Activated CD8-positive, alpha-beta T cell treated with anti-CD3 and anti-CD28 coated beads, Interleukin-2, amount 10 ng/mL, durations not matched to agents 7 days and 5 days (primary cell): ENCODE measurements around the gene SLC35B1. TPM values are rescaled to one million over a fixed set of nuclear protein-coding genes. Genes with fewer than 3 reads are reported as not detected.

Experiments used
- ATAC-seq: fragments of 150-1000 bp; cut with Tn5 transposase; one replicate; pipeline ENCODE4 v1.10.0; 2021; ENCODE audit warnings: moderate library complexity
- CTCF ChIA-PET: fragments of 350-600 bp; sonication (Branson Sonifier 250); formaldehyde crosslinking; loops from one replicate; lab custom pipeline; 2021; ENCODE audit warnings: antibody characterized with exemption; lab: Charles Lee
- POLR2A ChIA-PET: fragments of 350-600 bp; sonication (Branson Sonifier 250); formaldehyde crosslinking; loops from one replicate; lab custom pipeline; 2021; ENCODE audit warnings: antibody characterized with exemption; lab: Charles Lee
- DNase-seq: peaks from one replicate; pipeline ENCODE4 v3.0.0-alpha.2; 2020
- H3K27ac Mint-ChIP-seq: one replicate; pipeline ENCODE4 v1.8.0; 2021; ENCODE audit warnings: mild to moderate bottlenecking, mixed read lengths
- H3K27me3 Mint-ChIP-seq: one replicate; pipeline ENCODE4 v1.8.0; 2021; ENCODE audit warnings: low read depth, mixed read lengths
- H3K36me3 Mint-ChIP-seq: one replicate; pipeline ENCODE4 v1.8.0; 2021; ENCODE audit warnings: low read depth, mixed read lengths
- H3K4me1 Mint-ChIP-seq: one replicate; pipeline ENCODE4 v1.8.0; 2021; ENCODE audit warnings: low read depth, mixed read lengths
- H3K4me3 Mint-ChIP-seq: one replicate; pipeline ENCODE4 v1.8.0; 2021; ENCODE audit warnings: mild to moderate bottlenecking, mixed read lengths
- H3K9me3 Mint-ChIP-seq: one replicate; pipeline ENCODE4 v1.8.0; 2022; ENCODE audit warnings: mixed read lengths; ENCODE audit not compliant: insufficient read depth
- total RNA-seq, 2 experiments: library from RNA; stranded (reverse); gene quantifications; one replicate each; pipeline ENCODE4 v1.2.3, GENCODE V29; 2021

SLC35B1 gene
- total RNA-seq, 2 experiments from 2014 or later, result 50.7 to 62.6 TPM

DNA sequence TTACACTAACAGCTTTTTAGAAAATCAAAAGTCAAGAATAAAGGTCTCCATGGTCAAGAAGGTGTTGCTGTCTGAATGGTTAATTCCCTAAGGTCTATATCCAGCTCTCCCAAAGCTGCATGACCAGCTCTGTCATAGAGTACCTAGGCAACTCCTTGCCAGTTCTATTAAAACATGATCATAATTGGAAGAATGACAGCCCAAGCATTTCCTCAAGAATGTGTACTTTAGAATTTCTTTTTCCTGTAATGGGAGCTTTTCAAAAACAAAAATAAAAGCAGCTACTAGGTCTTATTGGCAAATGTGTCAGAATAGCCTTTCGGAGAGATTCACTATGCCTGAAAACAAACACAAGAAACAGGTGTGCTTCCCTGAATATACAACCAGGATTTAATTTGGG is 37.8 kb downstream of the SLC35B1 start:
- H3K36me3 Mint-ChIP-seq, result peaks cover 17% of the 10 kb centered on the region
- no peak for DNase-seq
- ATAC-seq, result no peak
- H3K4me3 Mint-ChIP-seq, result no peak overlapping the region
- H3K27ac Mint-ChIP-seq, result no peak overlapping the region
- H3K9me3 Mint-ChIP-seq, result no peaks in the 10 kb centered on the region
- CTCF ChIA-PET, result interaction anchor here (0.8 to 2.6 kb wide), 5 partner anchors 25 to 100 kb away, joined by 3 to 11 read pairs (median 3); no protein-coding TSS in a partner anchor
- peaks cover 28% of the 10 kb centered on the region for H3K4me1 Mint-ChIP-seq
- H3K27me3 Mint-ChIP-seq, result no peaks in the 10 kb centered on the region
- POLR2A ChIA-PET, result no interaction called here

DNA sequence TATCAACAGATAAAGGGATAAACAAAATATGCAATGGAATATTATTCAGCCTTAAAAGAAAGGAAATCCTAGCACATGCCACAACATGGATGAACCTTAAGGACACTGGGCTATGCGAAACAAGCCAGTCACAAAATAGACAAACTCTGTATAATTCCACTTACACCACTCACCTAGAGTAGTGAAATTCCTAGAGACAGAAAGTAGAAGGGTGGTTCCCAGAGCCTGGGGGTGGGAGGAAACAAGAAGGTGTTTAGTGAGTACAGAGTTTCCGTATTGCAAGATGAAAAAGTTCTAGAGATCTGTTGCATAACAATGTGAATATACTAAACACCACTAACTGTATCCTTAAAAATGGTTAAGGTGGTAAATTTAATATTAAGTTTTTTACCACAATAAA is 39.9 kb downstream of the SLC35B1 start:
- Mint-ChIP-seq H3K27me3 (no peaks in the 10 kb centered on the region), H3K4me3 (no peak overlapping the region), H3K36me3 (peaks cover 18% of the 10 kb centered on the region), H3K9me3 (no peaks in the 10 kb centered on the region), H3K27ac (no peak overlapping the region), H3K4me1 (peaks cover 26% of the 10 kb centered on the region)
- CTCF ChIA-PET, result no interaction called here
- POLR2A ChIA-PET, result no interaction called here
- ATAC-seq (no peak), DNase-seq (no peak)

DNA sequence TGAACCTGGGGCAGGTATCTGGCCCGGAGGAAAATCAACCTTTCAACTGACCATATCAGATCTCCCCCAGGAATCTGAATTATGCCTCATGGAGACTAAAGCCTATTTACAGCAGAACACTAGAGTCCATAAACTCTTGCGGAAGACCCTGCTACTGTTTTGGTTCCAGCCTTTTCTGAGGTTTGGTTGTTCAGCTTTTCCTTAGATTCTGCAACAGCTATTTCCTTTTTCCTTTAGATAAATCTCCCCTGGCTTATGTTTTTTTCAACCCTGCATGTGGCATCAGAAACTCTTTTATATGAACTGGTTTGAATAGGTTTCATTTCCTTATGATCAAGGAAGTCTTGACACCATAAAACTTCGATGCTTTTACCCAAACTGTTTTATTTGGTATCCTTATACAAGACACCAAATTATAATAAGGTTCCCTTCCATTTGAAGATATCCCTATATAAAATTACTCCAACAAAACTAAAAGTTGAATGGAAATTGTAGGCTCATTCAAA is 43.0 kb downstream of the SLC35B1 start:
- Mint-ChIP-seq H3K27ac (no peak overlapping the region), H3K4me3 (no peak overlapping the region), H3K36me3 (peaks cover 28% of the 10 kb centered on the region), H3K27me3 (no peaks in the 10 kb centered on the region), H3K9me3 (no peaks in the 10 kb centered on the region), H3K4me1 (peaks cover 16% of the 10 kb centered on the region)
- ChIA-PET CTCF (interaction anchor here (1.2 kb wide), 1 partner anchor 95 kb away, joined by 3 read pairs; no protein-coding TSS in a partner anchor), POLR2A (no interaction called here)
- DNase-seq (no peak), ATAC-seq (no peak)

DNA sequence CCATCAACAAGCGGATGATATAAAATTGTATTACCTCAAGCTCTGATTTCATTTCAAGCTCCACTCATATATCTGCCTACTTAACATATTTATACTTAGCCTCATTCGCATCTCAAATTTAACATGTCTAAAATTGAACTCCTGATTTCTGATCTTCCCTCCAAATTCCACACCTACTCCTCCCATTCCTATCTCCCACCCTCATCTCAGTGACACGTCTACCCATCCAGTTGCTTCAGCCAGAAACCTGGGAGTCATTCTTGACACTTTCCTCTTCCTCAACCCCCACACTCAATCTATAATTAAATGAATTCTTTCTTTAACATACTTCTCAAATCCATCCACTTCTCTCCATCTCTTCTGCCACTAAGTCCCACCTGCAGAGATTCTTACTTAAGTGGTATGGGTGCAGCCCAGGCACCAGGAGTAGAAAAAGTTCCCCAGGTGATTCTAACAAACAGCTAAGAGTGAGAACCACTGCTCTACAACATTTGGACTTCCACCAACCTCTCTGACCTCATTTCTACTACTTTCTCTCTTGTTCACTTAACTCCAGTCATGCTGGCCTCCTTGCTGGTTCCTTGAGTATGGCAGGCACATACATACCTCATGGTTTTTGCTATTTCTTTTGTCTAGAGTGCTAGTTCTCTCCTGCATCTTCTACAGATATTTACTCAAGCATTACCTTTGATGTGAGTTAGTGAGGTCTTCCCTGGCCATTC is 47.9 kb downstream of the SLC35B1 start:
- H3K27ac Mint-ChIP-seq, result no peak overlapping the region
- no peak overlapping the region for H3K4me3 Mint-ChIP-seq

DNA sequence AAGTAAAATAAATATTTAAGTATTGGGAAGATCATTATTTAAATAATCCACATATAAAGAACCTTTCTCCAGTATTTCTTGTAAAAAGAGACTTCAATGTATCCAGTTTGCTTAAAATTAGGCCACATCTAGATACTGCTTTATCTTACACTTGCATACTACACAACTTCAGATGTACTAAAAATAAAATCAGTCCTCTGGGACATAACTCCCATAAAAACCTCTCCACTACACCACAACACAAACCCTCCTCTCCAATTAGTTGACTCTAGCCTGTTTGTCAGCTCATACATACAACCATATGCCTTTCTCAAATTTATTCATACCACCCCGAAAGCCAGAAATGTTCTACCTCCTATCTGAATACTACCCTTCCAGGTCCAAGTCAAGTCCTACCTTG is 51.5 kb downstream of the SLC35B1 start:
- ATAC-seq (no peak), DNase-seq (no peak)
- Mint-ChIP-seq H3K4me3 (no peak overlapping the region), H3K4me1 (peaks cover 10% of the 10 kb centered on the region), H3K9me3 (no peaks in the 10 kb centered on the region), H3K27ac (no peak overlapping the region), H3K27me3 (no peaks in the 10 kb centered on the region), H3K36me3 (peaks cover 5% of the 10 kb centered on the region)
- ChIA-PET POLR2A (no interaction called here), CTCF (no interaction called here)

More for the DNA sequence above, 47.9 kb downstream of the SLC35B1 start:
- peaks cover 12% of the 10 kb centered on the region for H3K4me1 Mint-ChIP-seq
- ChIA-PET POLR2A (no interaction called here), CTCF (interaction anchor here (0.6 to 2.3 kb wide), 3 partner anchors 90 to 143 kb away, joined by 3 to 6 read pairs (median 3); no protein-coding TSS in a partner anchor)
- DNase-seq, result no peak
- no peaks in the 10 kb centered on the region for H3K27me3 Mint-ChIP-seq
- H3K9me3 Mint-ChIP-seq, result no peaks in the 10 kb centered on the region
- ATAC-seq, result no peak
- peaks cover 21% of the 10 kb centered on the region for H3K36me3 Mint-ChIP-seq

Other genes with a start within 250 kb of the SLC35B1 start
- gene NGFR, start 212.7 kb downstream of the SLC35B1 start, total RNA-seq, result under 1 TPM in 1 of 2 experiments, not detected in 1; 0.11 TPM
- not detected for gene NXPH3, start 132.1 kb downstream of the SLC35B1 start, total RNA-seq
- gene SPOP, start 29.9 kb downstream of the SLC35B1 start, total RNA-seq, result 10 to 100 TPM; 49.5 to 52.0 TPM
- gene FAM117A, start 56.2 kb upstream of the SLC35B1 start, total RNA-seq, result 10 to 100 TPM; 20.8 to 23.5 TPM
- gene KAT7, start 80.7 kb upstream of the SLC35B1 start, total RNA-seq, result 10 to 100 TPM; 75.8 to 76.0 TPM
- gene TAC4, start 140.1 kb upstream of the SLC35B1 start, total RNA-seq, result not detected